B cell (primary cell): ENCODE measurements around the gene IMMP2L. TPM values are rescaled to one million over a fixed set of nuclear protein-coding genes. Genes with fewer than 3 reads are reported as not detected.

Experiments used
- ATAC-seq: fragments of 200-7000 bp; cut with Tn5 transposase; one replicate; pipeline ENCODE4 v1.10.0; 2021; ENCODE audit warnings: low read depth, mild to moderate bottlenecking, moderate number of reproducible peaks, moderate library complexity
- CTCF ChIA-PET: fragments of 350-600 bp; sonication (Branson Sonifier 250); formaldehyde crosslinking; loops from one replicate; lab custom pipeline; 2021; ENCODE audit warnings: antibody characterized with exemption, inconsistent platforms; lab: Charles Lee
- POLR2A ChIA-PET: fragments of 350-600 bp; sonication (Branson Sonifier 250); formaldehyde crosslinking; loops from one replicate; lab custom pipeline; 2021; ENCODE audit warnings: antibody characterized with exemption; lab: Charles Lee
- DNase-seq: peaks from one replicate; pipeline ENCODE4 v3.0.0; 2013
- H2AFZ ChIP-seq: 2 replicates; pipeline ENCODE4 v1.6.1; 2012; ENCODE audit warnings: mild to moderate bottlenecking, low read depth, low read length; ENCODE audit not compliant: insufficient read depth, poor library complexity, severe bottlenecking
- H3K27ac ChIP-seq, 2 donors: 1 replicate in 1 of 2; 2 replicates in 1 of 2; pipeline ENCODE4 v1.5.1; 2012 to 2013; ENCODE audit warnings: low read length in 2 of 2, mild to moderate bottlenecking in 2 of 2, moderate library complexity in 1 of 2
- H3K27me3 ChIP-seq, 4 experiments: fragments of 200-600 bp in 1 of 4; sonication (generic) in 1 of 4; replicated peaks in 1 of 4; 1 replicate in 2 of 4; 2 replicates in 2 of 4; pipeline versions ENCODE4 v1.6.1 to v1.7.0; 2013 to 2016; ENCODE audit warnings: low read length in 3 of 4, mild to moderate bottlenecking in 2 of 4, mixed read lengths in 1 of 4, moderate library complexity in 1 of 4; ENCODE audit not compliant: insufficient read depth in 4 of 4, control insufficient read depth in 3 of 4; ENCODE audit errors: control extremely low read depth in 1 of 4
- H3K36me3 ChIP-seq, 2 experiments: replicated peaks in 1 of 2; 1 replicate in 1 of 2; 2 replicates in 1 of 2; pipeline versions ENCODE4 v1.6.1 to v1.7.1; 2013; ENCODE audit warnings: low read length in 1 of 2; ENCODE audit not compliant: insufficient read depth in 2 of 2, control insufficient read depth in 1 of 2; ENCODE audit errors: control extremely low read depth in 1 of 2, extremely low read depth in 1 of 2
- H3K4me1 ChIP-seq, 2 donors: fragments of 200-600 bp in 1 of 2; sonication (generic) in 1 of 2; 1 replicate in 1 of 2; 2 replicates in 1 of 2; pipeline versions ENCODE4 v1.5.1 to v1.6.1; 2013 to 2017; ENCODE audit warnings: low read length in 2 of 2; ENCODE audit not compliant: control insufficient read depth in 2 of 2, insufficient read depth in 2 of 2
- H3K4me2 ChIP-seq: replicated peaks from 2 replicates; pipeline ENCODE3; 2012; ENCODE audit warnings: mild to moderate bottlenecking, low read depth, low read length; ENCODE audit not compliant: poor library complexity, severe bottlenecking
- H3K4me3 ChIP-seq, 5 experiments: fragments of 200-600 bp in 1 of 5; sonication (generic) in 1 of 5; 1 replicate in 3 of 5; 2 replicates in 2 of 5; pipeline versions ENCODE4 v1.5.1 to v1.7.0; 2011 to 2016; ENCODE audit warnings: low read length in 4 of 5, mild to moderate bottlenecking in 4 of 5, low read depth in 2 of 5, control low read depth in 1 of 5, moderate library complexity in 1 of 5; ENCODE audit not compliant: insufficient read depth in 1 of 5; ENCODE audit errors: control extremely low read depth in 1 of 5, extremely low read depth in 1 of 5
- H3K79me2 ChIP-seq: fragments of 200-600 bp; sonication (generic); one replicate; pipeline ENCODE4 v1.6.0; 2016; ENCODE audit warnings: low read length; ENCODE audit not compliant: control insufficient read depth, insufficient read depth
- H3K9ac ChIP-seq: fragments of 200-600 bp; sonication (generic); 2 replicates; pipeline ENCODE4 v1.6.1; 2017; ENCODE audit warnings: mild to moderate bottlenecking, low read length, moderate library complexity
- H3K9me3 ChIP-seq, 3 donors: one replicate each; pipeline versions ENCODE4 v1.6.1 to v1.7.1; 2013; ENCODE audit warnings: low read length in 2 of 3; ENCODE audit not compliant: control insufficient read depth in 2 of 3, insufficient read depth in 1 of 3; ENCODE audit errors: control extremely low read depth in 1 of 3
- H4K20me1 ChIP-seq: 2 replicates; pipeline ENCODE4 v1.6.0; 2012; ENCODE audit warnings: mild to moderate bottlenecking, low read length; ENCODE audit not compliant: insufficient read depth, control insufficient read depth, poor library complexity, severe bottlenecking
- H3K27ac Mint-ChIP-seq: one replicate; pipeline ENCODE4 v1.8.0; 2021; ENCODE audit warnings: mixed read lengths
- H3K27me3 Mint-ChIP-seq: one replicate; pipeline ENCODE4 v1.8.0; 2021; ENCODE audit warnings: mixed read lengths
- H3K4me1 Mint-ChIP-seq: one replicate; pipeline ENCODE4 v1.8.0; 2021; ENCODE audit warnings: mixed read lengths
- H3K4me3 Mint-ChIP-seq: one replicate; pipeline ENCODE4 v1.8.0; 2021; ENCODE audit warnings: mixed read lengths
- H3K9me3 Mint-ChIP-seq: one replicate; pipeline ENCODE4 v1.8.0; 2022; ENCODE audit warnings: mixed read lengths; ENCODE audit not compliant: insufficient read depth
- CTCF ChIP-seq: fragments of 200-600 bp; IDR thresholded peaks from one replicate; pipeline ENCODE4 v1.8.0; 2022; ENCODE audit warnings: antibody characterized with exemption, mild to moderate bottlenecking
- EZH2 ChIP-seq: IDR thresholded peaks from 2 replicates; pipeline ENCODE4 v1.6.1; 2012; ENCODE audit warnings: borderline replicate concordance, low read depth, mild to moderate bottlenecking, moderate library complexity, low read length; ENCODE audit not compliant: insufficient read depth, poor library complexity, severe bottlenecking
- WGBS: methylation state at CpG from one replicate; pipeline ENCODE4 v1.1.5; 2013; ENCODE audit warnings: missing lambda C conversion rate; ENCODE audit not compliant: insufficient coverage; 5-methylcytosine and 5-hydroxymethylcytosine counted together
- intact Hi-C: fragments of 100-400 bp; cut with micrococcal nuclease; formaldehyde crosslinking; loops from one replicate; pipeline ENCODE4 v1.10.0; 2022
- polyA plus RNA-seq: library from polyadenylated mRNA; depleted of rRNA; stranded (reverse); fragments of >200 nt; gene quantifications from 2 replicates; pipeline ENCODE4 v1.2.3, GENCODE V29; 2012
- total RNA-seq, 2 donors: library from RNA; stranded (reverse); fragments of 120-200 nt in 1 of 2; gene quantifications; 1 replicate in 1 of 2; 2 replicates in 1 of 2; pipeline versions ENCODE4 v1.2.3 to v1.2.4, GENCODE V29; 2013 to 2022

The IMMP2L gene
- total and polyA plus RNA-seq, 2 donors (not counting 1 experiment from before 2014, with no cell fraction given): 3.8 to 34.2 TPM

- Mint-ChIP-seq H3K4me1 (peaks cover 15% of the 10 kb centered on the region), H3K27me3 (no peaks in the 10 kb centered on the region), H3K9me3 (no peaks in the 10 kb centered on the region), H3K4me3 (peak overlapping the region; percentile 65), H3K27ac (peak overlapping the region; percentile 87)
- Histone ChIP-seq H3K9me3 (no peaks in the 10 kb centered on the region), H3K4me2 (peak overlapping the region; percentile 65), H4K20me1 (no peaks in the 10 kb centered on the region), H3K27ac (peak overlapping the region; percentile 34 to 73), H3K4me1 (peaks cover 12 to 15% of the 10 kb centered on the region in 2 donors), H2AFZ (peak overlapping the region; percentile 73), H3K36me3 (no peaks in the 10 kb centered on the region), H3K9ac (peak overlapping the region; percentile 47), H3K4me3 (peak overlapping the region in 3 of 5 experiments; percentile 4 to 43 (median 10)), H3K27me3 (no peaks in the 10 kb centered on the region), H3K79me2 (no peaks in the 10 kb centered on the region)
- ChIA-PET CTCF (interaction anchor here (1.2 to 1.6 kb wide), 2 partner anchors 39 to 51 kb away, joined by 4 to 5 read pairs; no protein-coding TSS in a partner anchor), POLR2A (no interaction called here)
- TF ChIP-seq EZH2 (no peak), CTCF (no peak)
- peak; percentile 59 for DNase-seq
- ATAC-seq: peak; percentile 75
- 0% methylated on average over 1 of the region's 4 CpGs for WGBS
- intact Hi-C loops: loop anchor here (5.0 kb wide), 1 partner anchor 50 kb away; no protein-coding TSS in a partner anchor
These were observed 424.7 kb downstream of the IMMP2L start for GRCh38 chr7:111137296-111138192.

- Mint-ChIP-seq H3K9me3 (no peaks in the 10 kb centered on the region), H3K4me3 (no peak overlapping the region), H3K4me1 (peaks cover 3% of the 10 kb centered on the region), H3K27ac (no peak overlapping the region), H3K27me3 (no peaks in the 10 kb centered on the region)
- H3K4me2 ChIP-seq: no peak overlapping the region
- H2AFZ ChIP-seq: no peak overlapping the region
- no peak for TF ChIP-seq EZH2
- no peak for TF ChIP-seq CTCF
- no peaks in the 10 kb centered on the region for H3K27me3 ChIP-seq
- DNase-seq (no peak), ATAC-seq (no peak)
- WGBS: no CpG with 5 or more reads among the region's 1 CpG
- H3K4me1 ChIP-seq: peaks cover 2 to 3% of the 10 kb centered on the region in 2 donors
- ChIA-PET CTCF (no interaction called here), POLR2A (no interaction called here)
- H3K27ac ChIP-seq: no peak overlapping the region
- no peak overlapping the region for H3K9ac ChIP-seq
- intact Hi-C loops: no loop called here
- no peaks in the 10 kb centered on the region for H3K79me2 ChIP-seq
- no peak overlapping the region for H3K4me3 ChIP-seq
- H4K20me1 ChIP-seq: no peaks in the 10 kb centered on the region
- H3K36me3 ChIP-seq: no peaks in the 10 kb centered on the region
- no peaks in the 10 kb centered on the region for H3K9me3 ChIP-seq
These were observed 429.5 kb downstream of the IMMP2L start for GRCh38 chr7:111132833-111133232.
